ENCODE measurements around the gene KCNC1. TPM values are rescaled to one million over a fixed set of nuclear protein-coding genes. Genes with fewer than 3 reads are reported as not detected.

The KCNC1 gene
- total and polyA plus RNA-seq, 2 of the 4 experiments (the other 2 are of a cell fraction) = 0.03 TPM; not detected in 1

GRCh38 chr11:17703951-17704350 is 30.6 kb upstream of the KCNC1 start:
- no peak overlapping the region for H4K5ac ChIP-seq (ENCODE audit: low read depth, low read length)
- H3K4me1 ChIP-seq (ENCODE audit: control insufficient read depth, insufficient read depth, low read length) = no peaks in the 10 kb centered on the region
- H3K4me2 ChIP-seq (ENCODE audit: low read depth, low read length) = no peak overlapping the region
- no peaks in the 10 kb centered on the region for H3K9me1 ChIP-seq (ENCODE audit: insufficient read depth, low read length)
- H4K8ac ChIP-seq (ENCODE audit: low read depth in 2 of 2, low read length in 2 of 2) = no peak overlapping the region
- H2BK5ac ChIP-seq (ENCODE audit: low read depth, low read length, poor library complexity, severe bottlenecking) = no peak overlapping the region
- no peaks in the 10 kb centered on the region; the same call in 1 of the 2 replicates for H3K27me3 ChIP-seq (ENCODE audit: control insufficient read depth, insufficient read depth, low read length)
- no CpG with 5 or more reads among the region's 2 CpGs for WGBS, 2 experiments (ENCODE audit: extremely low coverage in 2 of 2, insufficient read length in 1 of 2)
- intact Hi-C loops (cut with micrococcal nuclease) = no loop called here
- ATAC-seq (ENCODE audit: low read depth) (peak; percentile 44), DNase-seq (peak; percentile 42)
- H2AK5ac ChIP-seq (ENCODE audit: low read depth, low read length) = no peak overlapping the region
- no peak overlapping the region for H3K14ac ChIP-seq (replicated peaks; ENCODE audit: low read depth, low read length)
- H3K56ac ChIP-seq (ENCODE audit: extremely low read depth, insufficient read depth, low read length) = no peak overlapping the region
- H2BK20ac ChIP-seq (ENCODE audit: low read depth, low read length) = no peak overlapping the region
- H3K4ac ChIP-seq (ENCODE audit: low read depth, low read length) = no peak overlapping the region
- H3K4me3 ChIP-seq (ENCODE audit: insufficient read depth, low read depth, low read length) = no peak overlapping the region
- H3K9me3 ChIP-seq (ENCODE audit: control insufficient read depth, insufficient read depth, low read length) = 0 out of 2 replicates have a peak, but pooled peaks cover 2% of the 10 kb centered on the region
- H2BK120ac ChIP-seq (ENCODE audit: low read depth, low read length) = no peak overlapping the region
- peak; percentile 81 for TF ChIP-seq USF2 (IDR thresholded peaks at IDR 0.05; ENCODE audit: low read depth, low read length)
- TF ChIP-seq MXI1 (IDR thresholded peaks at IDR 0.05; ENCODE audit: borderline replicate concordance, low read depth, low read length) = no peak
- H3K27ac ChIP-seq (ENCODE audit: insufficient read depth, low read length) = no peak overlapping the region
- H2BK15ac ChIP-seq (ENCODE audit: low read depth, low read length) = no peak overlapping the region
- ChIA-PET POLR2A (ENCODE audit: unreplicated experiment) (no interaction called here), CTCF (no interaction called here)
- no peaks in the 10 kb centered on the region for H3K79me1 ChIP-seq (ENCODE audit: low read depth in 1 of 2, low read length in 2 of 2)
- no peak overlapping the region for H3K23ac ChIP-seq (ENCODE audit: low read depth, low read length)
- H3K18ac ChIP-seq (ENCODE audit: low read depth, low read length) = no peak overlapping the region
- H4K20me1 ChIP-seq (ENCODE audit: insufficient read depth, low read length) = no peaks in the 10 kb centered on the region
- BruUV-seq (replicated peaks) = no TSS peak
- H4K91ac ChIP-seq (ENCODE audit: insufficient read depth, low read depth, low read length) = no peak overlapping the region
- no peak overlapping the region for H3K9ac ChIP-seq (ENCODE audit: low read depth, low read length)
- H2AFZ ChIP-seq (replicated peaks; ENCODE audit: low read length, poor library complexity) = no peak overlapping the region
- H2AK9ac ChIP-seq (replicated peaks; ENCODE audit: low read depth, low read length, poor library complexity) = no peak overlapping the region
- in situ Hi-C loops (cut with MboI; ENCODE audit: low sequenced_read_pairs) = no loop called here
- no peaks in the 10 kb centered on the region for H3K36me3 ChIP-seq (ENCODE audit: control insufficient read depth, insufficient read depth, low read length)
- dilution Hi-C loops (cut with HindIII; ENCODE audit: low sequenced_read_pairs, unreplicated experiment) = no loop called here
